M059J (cell line): Measurements from ENCODE around the gene TTC39B. TPM values are rescaled to one million over a fixed set of nuclear protein-coding genes. Genes with fewer than 3 reads are reported as not detected.
A peak's percentile ranks its signal among the peaks of the same experiment; 100 is the strongest.

Source experiments
- DNase-seq: peaks from one replicate; pipeline ENCODE4 v3.0.0-alpha.2; 2012; ENCODE audit warnings: low read depth
- total RNA-seq: library from RNA; depleted of rRNA; stranded (reverse); fragments of >200 nt; shearing (Covaris generic); gene quantifications from 2 replicates; pipeline ENCODE4 v1.2.3, GENCODE V29; 2014

Gene TTC39B
- total RNA-seq, 1 experiment from 2014 or later, result 7.5 TPM

GRCh38 chr9:15178631-15179030 lies 128.4 kb downstream of the TTC39B start:
- no peak for DNase-seq

- DNase-seq, result no peak
Measured at GRCh38 chr9:15176836-15177235, 130.2 kb downstream of the TTC39B start.

GRCh38 chr9:15163931-15164330 lies 143.1 kb downstream of the TTC39B start:
- no peak for DNase-seq

GRCh38 chr9:15161753-15162152 lies 145.3 kb downstream of the TTC39B start:
- no peak for DNase-seq

GRCh38 chr9:15160673-15161072 lies 146.3 kb downstream of the TTC39B start:
- DNase-seq, result peak; percentile 89

GRCh38 chr9:15158064-15158463 lies 149.0 kb downstream of the TTC39B start:
- no peak for DNase-seq

- peak; percentile 63 for DNase-seq
Measured at GRCh38 chr9:15157381-15157780, 149.6 kb downstream of the TTC39B start.

- DNase-seq, result no peak
Measured at GRCh38 chr9:15156241-15156640, 150.8 kb downstream of the TTC39B start.

- DNase-seq, result no peak
Measured at GRCh38 chr9:15155826-15156225, 151.2 kb downstream of the TTC39B start.

- no peak for DNase-seq
Measured at GRCh38 chr9:15155323-15155722, 151.7 kb downstream of the TTC39B start.

GRCh38 chr9:15154677-15155076 lies 152.3 kb downstream of the TTC39B start:
- no peak for DNase-seq

GRCh38 chr9:15153961-15154360 lies 153.1 kb downstream of the TTC39B start:
- no peak for DNase-seq

- DNase-seq, result peak; percentile 50
Measured at GRCh38 chr9:15150939-15151338, 156.1 kb downstream of the TTC39B start.

GRCh38 chr9:15149450-15149849 lies 157.6 kb downstream of the TTC39B start:
- no peak for DNase-seq

- no peak for DNase-seq
Measured at GRCh38 chr9:15146268-15146700, 160.7 kb downstream of the TTC39B start.

- DNase-seq, result peak; percentile 85
Measured at GRCh38 chr9:15144622-15145061, 162.4 kb downstream of the TTC39B start.

GRCh38 chr9:15142878-15143534 lies 164.0 kb downstream of the TTC39B start:
- peak; percentile 57 for DNase-seq

GRCh38 chr9:15140051-15140450 lies 167.0 kb downstream of the TTC39B start:
- no peak for DNase-seq

GRCh38 chr9:15139469-15139868 lies 167.5 kb downstream of the TTC39B start:
- DNase-seq, result no peak

GRCh38 chr9:15138357-15138686 lies 168.7 kb downstream of the TTC39B start:
- no peak for DNase-seq

- no peak for DNase-seq
Measured at GRCh38 chr9:15137658-15138356, 169.2 kb downstream of the TTC39B start.

GRCh38 chr9:15137089-15137488 lies 169.9 kb downstream of the TTC39B start:
- no peak for DNase-seq

- DNase-seq, result peak; percentile 56
Measured at GRCh38 chr9:15136646-15137045, 170.4 kb downstream of the TTC39B start.
